HuH-7.5 (cell line): ENCODE measurements around the gene MED10.

Source experiments
- DNase-seq: peaks from one replicate; pipeline ENCODE4 v3.0.0; 2011; ENCODE audit warnings: low spot score

Gene MED10

GRCh38 chr5:6377905-6378765 lies at the start of gene MED10:
Gene MED10 (minus strand): TSS chr5:6378547. CDS start chr5:6378483, 64 bp downstream.
- peak; percentile 73 for DNase-seq

- DNase-seq: no peak
Observed at GRCh38 chr5:6427694-6428093, 49.3 kb upstream of the MED10 start.

- no peak for DNase-seq
Observed at GRCh38 chr5:6424700-6425099, 46.4 kb upstream of the MED10 start.

GRCh38 chr5:6424110-6424659 lies 45.8 kb upstream of the MED10 start:
- DNase-seq: no peak

- no peak for DNase-seq
Observed at GRCh38 chr5:6423327-6424109, 45.2 kb upstream of the MED10 start.

- no peak for DNase-seq
Observed at GRCh38 chr5:6419340-6419852, 41.0 kb upstream of the MED10 start.

GRCh38 chr5:6418679-6419276 lies 40.4 kb upstream of the MED10 start:
- no peak for DNase-seq

- no peak for DNase-seq
Observed at GRCh38 chr5:6417657-6418056, 39.3 kb upstream of the MED10 start.

- DNase-seq: no peak
Observed at GRCh38 chr5:6412811-6413210, 34.5 kb upstream of the MED10 start.

- DNase-seq: no peak
Observed at GRCh38 chr5:6411141-6411540, 32.8 kb upstream of the MED10 start.

- no peak for DNase-seq
Observed at GRCh38 chr5:6410421-6410820, 32.1 kb upstream of the MED10 start.

- DNase-seq: no peak
Observed at GRCh38 chr5:6408627-6409446, 30.5 kb upstream of the MED10 start.

GRCh38 chr5:6408260-6408596 lies 29.9 kb upstream of the MED10 start:
- DNase-seq: no peak

- no peak for DNase-seq
Observed at GRCh38 chr5:6407558-6408259, 29.4 kb upstream of the MED10 start.

- DNase-seq: no peak
Observed at GRCh38 chr5:6405591-6405990, 27.2 kb upstream of the MED10 start.

GRCh38 chr5:6404129-6404528 lies 25.8 kb upstream of the MED10 start:
- DNase-seq: no peak

- DNase-seq: no peak
Observed at GRCh38 chr5:6403416-6403815, 25.1 kb upstream of the MED10 start.

- DNase-seq: no peak
Observed at GRCh38 chr5:6402939-6403338, 24.6 kb upstream of the MED10 start.

GRCh38 chr5:6401410-6401809 lies 23.1 kb upstream of the MED10 start:
- no peak for DNase-seq

- DNase-seq: no peak
Observed at GRCh38 chr5:6399980-6400910, 21.9 kb upstream of the MED10 start.
